NT2/D1 (cell line): ENCODE results near the gene SLC6A17.

Source experiments
- SUZ12 ChIP-seq: IDR thresholded peaks from 2 replicates; pipeline ENCODE4 v1.6.1; 2011; ENCODE audit not compliant: insufficient read length, insufficient read depth; ENCODE audit errors: extremely low read depth
- YY1 ChIP-seq: IDR thresholded peaks from 2 replicates; pipeline ENCODE4 v1.6.1; 2011; ENCODE audit not compliant: insufficient read length, insufficient read depth
- ZNF274 ChIP-seq: IDR thresholded peaks from 2 replicates; pipeline ENCODE4 v1.6.1; 2011; ENCODE audit warnings: mild to moderate bottlenecking, low read depth, low read length

GRCh38 chr1:110201157-110201825 is 51.0 kb downstream of the SLC6A17 start:
- TF ChIP-seq YY1 (no peak), SUZ12 (no peak), ZNF274 (no peak)
